Naive thymus-derived CD4-positive, alpha-beta T cell (primary cell): ENCODE results near the gene SMPD4. TPM values are rescaled to one million over a fixed set of nuclear protein-coding genes. Genes with fewer than 3 reads are reported as not detected.
"Not testable (repeated sequence)": the region's sequence is repeated elsewhere in the genome, so short reads cannot be mapped to it uniquely, and the experiment has no call there.

Source experiments
- ATAC-seq: fragments of 150-1000 bp; cut with Tn5 transposase; 2 replicates; pipeline ENCODE4 v1.10.0; 2021; ENCODE audit warnings: mild to moderate bottlenecking, moderate library complexity
- CTCF ChIA-PET: fragments of 350-600 bp; sonication (Branson Sonifier 250); formaldehyde crosslinking; loops from one replicate; lab custom pipeline; 2021; ENCODE audit warnings: antibody characterized with exemption; lab: Charles Lee
- POLR2A ChIA-PET: fragments of 350-600 bp; sonication (Branson Sonifier 250); formaldehyde crosslinking; loops from one replicate; lab custom pipeline; 2021; ENCODE audit warnings: antibody characterized with exemption, inconsistent platforms; lab: Charles Lee
- DNase-seq, 9 donors: peaks; one replicate each; pipeline versions ENCODE4 v3.0.0 to v3.0.0-alpha.2; 2020 to 2022; ENCODE audit warnings: mixed read lengths in 1 of 9
- H3K27ac ChIP-seq: one replicate; pipeline ENCODE4 v1.7.0; 2013; ENCODE audit warnings: mild to moderate bottlenecking, low read depth, low read length, moderate library complexity
- H3K27me3 ChIP-seq, 2 donors: one replicate each; pipeline ENCODE4 v1.7.0; 2013; ENCODE audit warnings: low read length in 2 of 2, mild to moderate bottlenecking in 2 of 2, moderate library complexity in 2 of 2; ENCODE audit not compliant: control insufficient read depth in 2 of 2, insufficient read depth in 2 of 2
- H3K36me3 ChIP-seq, 3 experiments: 1 replicate in 2 of 3; 2 replicates in 1 of 3; pipeline ENCODE4 v1.7.0; 2013; ENCODE audit warnings: low read length in 3 of 3, mild to moderate bottlenecking in 3 of 3, moderate library complexity in 1 of 3; ENCODE audit not compliant: insufficient read depth in 3 of 3, control insufficient read depth in 2 of 3
- H3K4me1 ChIP-seq, 2 donors: one replicate each; pipeline ENCODE4 v1.7.0; 2013; ENCODE audit warnings: low read length in 2 of 2, mild to moderate bottlenecking in 2 of 2, moderate library complexity in 1 of 2; ENCODE audit not compliant: control insufficient read depth in 2 of 2, insufficient read depth in 2 of 2
- H3K4me3 ChIP-seq: 2 replicates; pipeline ENCODE4 v1.7.0; 2013; ENCODE audit warnings: mild to moderate bottlenecking, low read length
- H3K9me3 ChIP-seq, 3 experiments: 1 replicate in 2 of 3; 2 replicates in 1 of 3; pipeline ENCODE4 v1.7.0; 2013; ENCODE audit warnings: low read length in 3 of 3; ENCODE audit not compliant: control insufficient read depth in 2 of 3
- H3K27ac Mint-ChIP-seq, 9 donors: one replicate each; pipeline ENCODE4 v1.8.0; 2020 to 2022; ENCODE audit warnings: mixed read lengths in 9 of 9, mild to moderate bottlenecking in 8 of 9, moderate library complexity in 5 of 9, inconsistent platforms in 2 of 9
- H3K27me3 Mint-ChIP-seq, 5 donors: one replicate each; pipeline ENCODE4 v1.8.0; 2021 to 2022; ENCODE audit warnings: mixed read lengths in 5 of 5, mild to moderate bottlenecking in 1 of 5
- H3K36me3 Mint-ChIP-seq, 5 donors: one replicate each; pipeline ENCODE4 v1.8.0; 2020 to 2022; ENCODE audit warnings: mixed read lengths in 5 of 5, mild to moderate bottlenecking in 3 of 5, inconsistent platforms in 1 of 5
- H3K4me1 Mint-ChIP-seq, 7 donors: one replicate each; pipeline ENCODE4 v1.8.0; 2020 to 2022; ENCODE audit warnings: mixed read lengths in 7 of 7, mild to moderate bottlenecking in 3 of 7, inconsistent platforms in 1 of 7
- H3K4me3 Mint-ChIP-seq, 10 donors: one replicate each; pipeline ENCODE4 v1.8.0; 2020 to 2022; ENCODE audit warnings: mild to moderate bottlenecking in 10 of 10, mixed read lengths in 10 of 10, moderate library complexity in 6 of 10, inconsistent platforms in 2 of 10
- H3K9me3 Mint-ChIP-seq, 11 donors: one replicate each; pipeline ENCODE4 v1.8.0; 2020 to 2022; ENCODE audit warnings: mixed read lengths in 11 of 11, mild to moderate bottlenecking in 4 of 11, inconsistent platforms in 1 of 11, moderate library complexity in 1 of 11
- intact Hi-C, 2 donors: fragments of 100-400 bp; cut with micrococcal nuclease; formaldehyde crosslinking; loops; one replicate each; pipeline ENCODE4 v1.15.1; 2023
- polyA plus RNA-seq, 2 donors: library from polyadenylated mRNA; unstranded; fragments of 300-500 nt; fragmentation: Illumina TruSeq; gene quantifications; one replicate each; pipeline ENCODE4 v1.2.3, GENCODE V29; 2021
- total RNA-seq, 6 experiments: library from RNA in 5 of 6; stranded (reverse) in 5 of 6; gene quantifications; 1 replicate in 5 of 6; 2 replicates in 1 of 6; pipeline ENCODE4 v1.2.3 and lab custom pipeline; 2021 to 2026

Gene SMPD4
- total and polyA plus RNA-seq, 7 experiments from 2014 or later: 37.0 to 82.9 (median 57.2) TPM

DNA sequence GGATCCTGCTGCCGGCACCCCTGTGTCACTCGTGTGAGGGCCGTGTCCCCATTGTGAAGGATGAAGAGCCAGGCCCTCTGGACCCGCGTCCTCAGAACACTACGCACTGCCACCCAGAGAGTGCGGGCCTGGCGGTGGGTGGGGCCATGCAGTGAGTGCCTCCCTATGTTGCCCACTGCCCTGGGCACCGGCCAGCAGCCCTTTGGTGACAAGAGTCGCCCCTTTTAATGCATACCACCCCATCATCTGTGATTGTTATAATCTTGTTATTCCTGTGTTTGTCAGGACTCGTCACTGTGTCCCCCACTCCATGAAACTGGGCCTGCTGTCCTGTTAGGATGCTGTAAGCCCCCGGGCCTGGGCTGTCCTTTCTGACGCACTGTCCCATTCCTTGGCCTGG, 43.1 kb downstream of the SMPD4 start:
- H3K4me3 Mint-ChIP-seq, H3K27ac Mint-ChIP-seq, DNase-seq, H3K36me3 ChIP-seq, intact Hi-C loops, CTCF ChIA-PET, H3K27me3 ChIP-seq, H3K4me1 Mint-ChIP-seq, H3K27ac ChIP-seq, POLR2A ChIA-PET, H3K9me3 ChIP-seq, H3K27me3 Mint-ChIP-seq, H3K4me3 ChIP-seq, H3K36me3 Mint-ChIP-seq, H3K4me1 ChIP-seq, H3K9me3 Mint-ChIP-seq: not testable (repeated sequence)
- ATAC-seq: peak; percentile 7

DNA sequence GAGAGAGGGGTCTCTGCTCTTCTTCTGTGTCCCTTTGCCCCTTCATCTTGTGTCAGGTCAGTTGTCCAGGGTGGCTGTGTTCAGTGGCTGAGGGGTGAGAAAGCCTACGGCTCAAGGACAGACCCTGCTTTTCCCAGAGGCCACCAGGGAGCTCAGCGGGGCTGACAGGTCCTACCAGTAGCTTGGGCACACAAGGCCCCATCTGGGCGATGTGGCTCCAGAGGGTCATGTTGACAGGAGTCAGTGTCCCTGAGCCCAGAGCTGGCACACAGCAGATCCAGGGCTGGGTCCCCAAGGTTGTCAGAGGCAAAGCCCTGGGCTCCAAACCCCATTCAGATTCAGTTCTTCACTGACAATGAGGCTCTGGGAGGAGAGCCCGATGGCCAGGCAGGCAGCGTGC, 44.3 kb downstream of the SMPD4 start:
- intact Hi-C loops, H3K27me3 Mint-ChIP-seq, H3K27me3 ChIP-seq, CTCF ChIA-PET, H3K36me3 Mint-ChIP-seq, H3K36me3 ChIP-seq, H3K4me3 ChIP-seq, DNase-seq, H3K27ac Mint-ChIP-seq, H3K9me3 ChIP-seq, H3K4me3 Mint-ChIP-seq, H3K4me1 Mint-ChIP-seq, H3K4me1 ChIP-seq, H3K27ac ChIP-seq, ATAC-seq, H3K9me3 Mint-ChIP-seq, POLR2A ChIA-PET: not testable (repeated sequence)

GRCh38 chr2:130136546-130136945, 44.9 kb downstream of the SMPD4 start:
- CTCF ChIA-PET, intact Hi-C loops, POLR2A ChIA-PET, H3K9me3 ChIP-seq, H3K4me3 ChIP-seq, ATAC-seq, DNase-seq, H3K27ac Mint-ChIP-seq, H3K4me1 Mint-ChIP-seq, H3K4me1 ChIP-seq, H3K27me3 Mint-ChIP-seq, H3K36me3 ChIP-seq, H3K36me3 Mint-ChIP-seq, H3K27ac ChIP-seq, H3K4me3 Mint-ChIP-seq, H3K27me3 ChIP-seq, H3K9me3 Mint-ChIP-seq: not testable (repeated sequence)

DNA sequence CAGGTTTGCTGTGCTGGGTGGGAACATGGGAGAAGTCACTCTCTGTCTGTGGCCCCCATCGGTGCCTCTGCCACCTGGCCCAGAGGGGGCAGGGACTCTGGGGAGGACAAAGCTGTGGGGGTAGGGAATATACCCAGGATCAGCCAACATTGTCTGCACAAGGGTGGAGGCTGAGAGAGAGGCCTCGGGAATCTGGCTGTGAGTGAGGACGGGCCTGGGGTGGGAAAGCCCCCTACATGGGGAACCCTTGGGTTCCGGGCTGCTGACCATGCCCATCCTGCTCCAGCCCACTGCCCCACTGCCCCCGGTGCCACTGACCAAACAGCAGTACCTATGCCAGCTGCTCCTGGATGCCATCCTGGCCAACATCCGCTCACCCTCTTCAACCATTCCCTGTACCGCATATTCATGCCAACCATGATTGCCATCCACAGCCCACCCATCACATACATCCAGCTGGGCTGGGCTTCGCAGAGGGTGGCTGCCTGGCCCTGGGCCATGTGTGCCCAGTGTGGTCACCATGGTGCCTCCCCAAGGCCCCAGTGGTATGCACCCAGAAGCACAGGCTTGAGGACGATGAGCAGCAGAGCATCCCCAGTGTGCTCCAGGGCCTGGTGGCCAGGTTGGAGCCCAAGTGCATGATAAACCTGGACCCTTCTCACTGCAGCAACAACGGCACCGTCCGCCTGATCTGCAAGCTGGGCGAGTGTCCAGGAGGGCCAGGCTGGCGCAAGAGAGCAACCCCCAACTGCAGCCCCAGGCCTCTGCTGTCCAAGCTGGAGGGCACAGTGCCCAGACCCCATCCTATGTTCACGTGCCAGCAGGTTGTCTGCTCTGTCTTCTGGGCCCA, 45.5 kb downstream of the SMPD4 start:
- Mint-ChIP-seq H3K27ac (no peak overlapping the region), H3K27me3 (peaks cover 0 to 4% (median 0%) of the 10 kb centered on the region in 5 donors), H3K9me3 (peaks cover 0 to 1% (median 0%) of the 10 kb centered on the region in 11 donors), H3K36me3 (no peaks in the 10 kb centered on the region), H3K4me1 (peaks cover 0 to 6% (median 4%) of the 10 kb centered on the region in 7 donors), H3K4me3 (no peak overlapping the region)
- ChIA-PET POLR2A (no interaction called here), CTCF (no interaction called here)
- ATAC-seq (no peak), DNase-seq (no peak)
- intact Hi-C loops: no loop called here
- Histone ChIP-seq H3K27me3 (no peaks in the 10 kb centered on the region), H3K27ac (no peak overlapping the region), H3K36me3 (no peaks in the 10 kb centered on the region), H3K4me1 (no peaks in the 10 kb centered on the region), H3K9me3 (no peaks in the 10 kb centered on the region), H3K4me3 (no peak overlapping the region)

DNA sequence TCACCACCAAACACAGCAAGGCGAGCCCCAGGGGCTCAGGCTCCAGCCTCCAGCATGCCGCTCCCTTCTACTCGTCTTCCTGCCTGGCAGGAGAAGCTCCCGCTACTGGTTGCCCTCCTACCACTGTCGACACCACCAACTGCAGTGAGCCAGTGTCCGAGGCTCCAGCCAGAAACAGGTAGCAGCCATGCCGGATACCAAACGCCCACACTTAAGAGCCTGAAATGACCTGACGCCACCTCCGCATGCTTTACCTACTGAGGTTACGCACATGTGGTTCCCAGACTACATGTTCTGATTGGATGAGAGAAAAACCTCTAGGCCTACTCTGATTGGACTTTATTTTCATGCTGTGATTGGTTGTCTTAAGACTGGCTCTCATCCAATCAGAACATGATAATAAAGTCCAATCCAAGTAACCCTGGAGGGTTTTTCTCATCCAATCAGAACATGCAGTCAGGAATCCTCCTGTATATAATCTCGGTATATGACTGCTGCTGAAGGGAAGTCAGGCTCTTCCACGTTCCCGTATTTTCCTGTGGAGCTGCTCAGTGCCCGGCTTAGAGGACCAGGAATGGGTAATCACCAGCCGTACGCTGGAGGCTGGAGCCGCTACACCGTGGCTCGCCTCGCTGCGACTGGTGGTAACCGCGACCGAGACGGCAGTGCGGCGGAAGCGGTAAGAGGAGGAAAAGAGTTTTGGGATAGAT, 52.1 kb downstream of the SMPD4 start, which contains the start of gene POTEF:
Gene POTEF, minus strand, starts transcription at position 103 of the 710 bp plus-strand sequence. CDS start 8,707 bp downstream, outside the sequence.
- H3K4me1 ChIP-seq, H3K9me3 ChIP-seq, CTCF ChIA-PET, DNase-seq, H3K4me3 Mint-ChIP-seq, H3K36me3 ChIP-seq, H3K9me3 Mint-ChIP-seq, H3K27ac ChIP-seq, H3K27me3 ChIP-seq, H3K4me1 Mint-ChIP-seq, H3K36me3 Mint-ChIP-seq, ATAC-seq, intact Hi-C loops, POLR2A ChIA-PET, H3K4me3 ChIP-seq, H3K27me3 Mint-ChIP-seq, H3K27ac Mint-ChIP-seq: not testable (repeated sequence)

DNA sequence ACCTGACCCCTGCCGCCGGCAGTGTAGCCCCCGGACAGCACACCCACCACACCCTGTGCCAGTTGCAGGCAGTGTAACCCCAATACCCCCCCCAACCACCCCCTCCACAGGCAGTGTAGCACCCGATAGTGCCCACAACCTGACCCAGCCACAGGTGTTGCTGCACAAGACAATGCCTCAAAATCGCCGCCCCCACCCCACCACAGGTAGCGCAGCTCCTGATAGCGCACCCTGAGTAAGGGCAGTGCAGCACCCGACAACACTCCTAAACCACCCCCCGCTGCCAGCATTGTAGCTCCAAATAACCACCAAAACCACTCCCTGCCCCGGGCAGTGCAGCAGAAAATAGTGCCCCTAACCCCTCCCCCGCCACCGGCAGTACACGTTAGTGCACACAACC, 52.9 kb downstream of the SMPD4 start:
- H3K27ac Mint-ChIP-seq, H3K4me3 Mint-ChIP-seq, H3K27me3 Mint-ChIP-seq, H3K36me3 ChIP-seq, H3K27ac ChIP-seq, H3K9me3 ChIP-seq, DNase-seq, POLR2A ChIA-PET, H3K9me3 Mint-ChIP-seq, H3K4me1 ChIP-seq, intact Hi-C loops, H3K27me3 ChIP-seq, CTCF ChIA-PET, H3K4me1 Mint-ChIP-seq, H3K4me3 ChIP-seq, H3K36me3 Mint-ChIP-seq: not testable (repeated sequence)
- peak; percentile 12 for ATAC-seq

DNA sequence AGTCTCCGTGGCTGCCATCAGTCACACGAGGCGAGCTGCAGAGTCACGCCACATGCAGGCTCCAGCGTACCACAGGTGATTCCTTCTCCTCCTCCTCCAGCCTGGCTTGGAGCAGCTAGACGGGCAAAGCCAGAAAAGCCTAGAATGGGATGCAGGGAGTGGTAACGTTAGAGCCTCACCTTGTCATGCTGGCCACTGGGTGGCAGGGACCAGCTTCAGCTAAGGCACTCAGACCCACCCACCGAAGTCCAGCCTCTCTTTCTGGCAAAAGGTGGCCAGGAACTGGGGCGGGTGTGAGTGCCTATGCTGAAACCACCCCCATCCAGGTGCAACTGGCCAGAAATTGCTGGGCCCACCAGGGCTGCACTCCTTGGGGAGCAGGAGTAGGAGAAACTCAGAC, 53.7 kb downstream of the SMPD4 start:
- H3K4me3 Mint-ChIP-seq, POLR2A ChIA-PET, H3K27me3 Mint-ChIP-seq, DNase-seq, CTCF ChIA-PET, H3K27me3 ChIP-seq, H3K27ac Mint-ChIP-seq, ATAC-seq, H3K27ac ChIP-seq, H3K4me3 ChIP-seq, H3K9me3 ChIP-seq, H3K36me3 Mint-ChIP-seq, H3K4me1 Mint-ChIP-seq, intact Hi-C loops, H3K4me1 ChIP-seq, H3K9me3 Mint-ChIP-seq, H3K36me3 ChIP-seq: not testable (repeated sequence)
